Panc1 (cell line): ENCODE data around the gene TCF3. TPM values are rescaled to one million over a fixed set of nuclear protein-coding genes. Genes with fewer than 3 reads are reported as not detected.

ENCODE experiments used
- ATAC-seq: fragments of 200-7000 bp; cut with Tn5 transposase; 2 replicates; pipeline ENCODE4 v1.9.1; 2020; ENCODE audit warnings: mild to moderate bottlenecking, moderate library complexity
- BruUV-seq: library from RNA; stranded (reverse); fragments of 400-500 nt; replicated peaks from 2 replicates; lab custom pipeline; 2021; lab: Mats Ljungman, UMichigan
- CTCF ChIA-PET: fragments of 300-600 bp; sonication (Branson Sonifier 250); formaldehyde crosslinking; loops from one replicate; lab custom pipeline; 2022; ENCODE audit warnings: antibody characterized with exemption; lab: Charles Lee
- POLR2A ChIA-PET: fragments of 300-600 bp; sonication (Branson Sonifier 250); formaldehyde crosslinking; loops from one replicate; lab custom pipeline; 2022; ENCODE audit warnings: antibody characterized with exemption; lab: Charles Lee
- DNase-seq: peaks from one replicate; pipeline ENCODE4 v3.0.0-alpha.2; 2010; ENCODE audit warnings: low read depth, low spot score
- H3K27ac ChIP-seq: 2 replicates; pipeline ENCODE4 v1.5.1; 2011; ENCODE audit warnings: mild to moderate bottlenecking, low read length, inconsistent platforms
- H3K27me3 ChIP-seq: fragments of 200-500 bp; sonication (Bioruptor generic); 2 replicates; pipeline ENCODE4 v1.6.0; 2014; ENCODE audit warnings: low read length, inconsistent platforms; ENCODE audit not compliant: control insufficient read depth, insufficient read depth
- H3K36me3 ChIP-seq: fragments of 200-500 bp; sonication (Bioruptor generic); 2 replicates; pipeline ENCODE4 v1.5.1; 2014; ENCODE audit warnings: inconsistent platforms, mild to moderate bottlenecking, low read length, moderate library complexity; ENCODE audit not compliant: control insufficient read depth, insufficient read depth
- H3K4me1 ChIP-seq: 2 replicates; pipeline ENCODE4 v1.5.1; 2011; ENCODE audit warnings: inconsistent platforms, mild to moderate bottlenecking, low read length, moderate library complexity; ENCODE audit not compliant: control insufficient read depth, insufficient read depth
- H3K4me3 ChIP-seq, 2 experiments: 2 replicates each; pipeline ENCODE4 v1.5.1; 2011 to 2012; ENCODE audit warnings: low read depth in 2 of 2, low read length in 2 of 2, mild to moderate bottlenecking in 2 of 2, inconsistent platforms in 1 of 2, moderate library complexity in 1 of 2
- H3K9me3 ChIP-seq: fragments of 200-500 bp; sonication (Bioruptor generic); 2 replicates; pipeline ENCODE4 v1.5.1; 2014; ENCODE audit warnings: low read depth, mild to moderate bottlenecking, inconsistent platforms, low read length, moderate library complexity; ENCODE audit not compliant: control insufficient read depth, insufficient read depth
- POLR2AphosphoS5 ChIP-seq: IDR thresholded peaks from 2 replicates; pipeline ENCODE4 v1.6.1; 2012; ENCODE audit warnings: mild to moderate bottlenecking, low read depth, low read length, moderate library complexity
- SIN3A ChIP-seq: IDR thresholded peaks from 2 replicates; pipeline ENCODE4 v1.6.1; 2012; ENCODE audit warnings: low read depth, mild to moderate bottlenecking, low read length, moderate library complexity, borderline replicate concordance; ENCODE audit not compliant: insufficient read depth
- TCF7L2 ChIP-seq: IDR thresholded peaks from 2 replicates; pipeline ENCODE4 v1.6.1; 2011; ENCODE audit warnings: mild to moderate bottlenecking, low read depth, low read length, inconsistent platforms
- in situ Hi-C: cut with HindIII; loops from 2 replicates; pipeline ENCODE4 v1.10.0; 2016; ENCODE audit warnings: low sequenced_read_pairs, low pct_unique_long_range_greater_than_20kb
- intact Hi-C: fragments of 100-400 bp; cut with micrococcal nuclease; formaldehyde crosslinking; loops from one replicate; pipeline ENCODE4 v1.10.0; 2022; ENCODE audit not compliant: unreplicated experiment
- total RNA-seq: library from RNA; stranded (reverse); gene quantifications from one replicate; pipeline ENCODE4 v1.2.1, GENCODE V29; 2021; ENCODE audit not compliant: unreplicated experiment
- TF ChIP-seq, protein P1 (sequence below): fragments of 450-650 bp; IDR thresholded peaks from 2 replicates; pipeline ENCODE4 v1.5.1; 2017; ENCODE audit warnings: mild to moderate bottlenecking
- TF ChIP-seq, protein P2 (sequence below), 2 experiments: IDR thresholded peaks; 2 replicates each; pipeline ENCODE4 v1.6.1; 2011 to 2012; ENCODE audit warnings: low read depth in 2 of 2, control low read depth in 1 of 2, low read length in 1 of 2, mild to moderate bottlenecking in 1 of 2, moderate library complexity in 1 of 2; ENCODE audit not compliant: insufficient read depth in 1 of 2

TCF3 gene
- total RNA-seq, 1 experiment from 2014 or later: 175 TPM

DNA sequence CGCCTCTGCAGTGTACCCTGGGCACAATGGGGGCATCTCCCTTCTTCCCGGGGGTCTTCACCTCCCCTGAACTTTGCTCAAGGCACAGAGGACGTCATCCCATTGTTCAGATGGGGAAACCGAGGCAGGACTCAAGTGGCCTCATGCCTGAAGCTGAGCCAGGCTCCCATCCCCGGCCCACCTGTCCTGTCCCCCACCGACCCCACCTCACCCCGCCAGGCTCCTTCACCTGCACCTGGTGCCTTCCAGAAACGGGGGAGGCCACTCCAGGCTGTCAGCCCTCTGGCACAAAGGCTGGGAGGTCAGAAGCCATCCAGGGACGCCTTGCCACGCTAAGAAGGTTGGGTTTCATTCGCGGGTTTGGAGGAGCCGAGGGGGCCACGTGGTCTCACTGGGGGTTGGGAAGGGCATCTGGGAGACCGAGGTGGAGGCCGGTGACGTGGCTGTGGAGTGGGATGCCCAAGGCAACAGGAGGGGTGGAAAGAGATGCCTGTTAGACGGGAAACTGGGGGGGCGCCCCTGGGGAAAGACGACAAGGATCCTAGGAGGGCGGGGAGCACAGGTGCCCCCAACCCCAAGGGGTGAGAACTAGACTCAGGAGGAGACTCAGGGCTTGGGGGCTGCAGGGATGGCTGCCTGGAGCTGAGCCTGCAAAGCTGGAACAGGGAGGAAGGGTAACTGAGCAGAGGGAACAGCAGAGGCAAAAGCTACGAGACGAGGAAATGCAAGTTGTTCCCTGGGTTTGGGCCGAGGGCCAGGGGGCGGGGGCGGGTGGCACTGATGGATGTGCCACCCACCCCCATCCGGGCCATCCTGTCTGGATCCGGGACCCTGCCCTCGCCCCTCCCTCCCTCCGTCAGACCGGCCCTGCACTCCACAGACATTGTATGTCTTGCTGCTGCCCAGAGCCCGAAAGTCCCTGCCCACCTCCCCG is 6.0 kb upstream of the TCF3 start:
- BruUV-seq: no TSS peak
- ATAC-seq (no peak), DNase-seq (no peak)
- H3K27ac ChIP-seq: no peak overlapping the region
- H3K36me3 ChIP-seq: no peaks in the 10 kb centered on the region
- TF ChIP-seq POLR2AphosphoS5 (no peak), TCF7L2 (no peak), SIN3A (no peak)
- TF ChIP-seq, protein P1, sequence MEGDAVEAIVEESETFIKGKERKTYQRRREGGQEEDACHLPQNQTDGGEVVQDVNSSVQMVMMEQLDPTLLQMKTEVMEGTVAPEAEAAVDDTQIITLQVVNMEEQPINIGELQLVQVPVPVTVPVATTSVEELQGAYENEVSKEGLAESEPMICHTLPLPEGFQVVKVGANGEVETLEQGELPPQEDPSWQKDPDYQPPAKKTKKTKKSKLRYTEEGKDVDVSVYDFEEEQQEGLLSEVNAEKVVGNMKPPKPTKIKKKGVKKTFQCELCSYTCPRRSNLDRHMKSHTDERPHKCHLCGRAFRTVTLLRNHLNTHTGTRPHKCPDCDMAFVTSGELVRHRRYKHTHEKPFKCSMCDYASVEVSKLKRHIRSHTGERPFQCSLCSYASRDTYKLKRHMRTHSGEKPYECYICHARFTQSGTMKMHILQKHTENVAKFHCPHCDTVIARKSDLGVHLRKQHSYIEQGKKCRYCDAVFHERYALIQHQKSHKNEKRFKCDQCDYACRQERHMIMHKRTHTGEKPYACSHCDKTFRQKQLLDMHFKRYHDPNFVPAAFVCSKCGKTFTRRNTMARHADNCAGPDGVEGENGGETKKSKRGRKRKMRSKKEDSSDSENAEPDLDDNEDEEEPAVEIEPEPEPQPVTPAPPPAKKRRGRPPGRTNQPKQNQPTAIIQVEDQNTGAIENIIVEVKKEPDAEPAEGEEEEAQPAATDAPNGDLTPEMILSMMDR: no peak
- TF ChIP-seq, protein P2, sequence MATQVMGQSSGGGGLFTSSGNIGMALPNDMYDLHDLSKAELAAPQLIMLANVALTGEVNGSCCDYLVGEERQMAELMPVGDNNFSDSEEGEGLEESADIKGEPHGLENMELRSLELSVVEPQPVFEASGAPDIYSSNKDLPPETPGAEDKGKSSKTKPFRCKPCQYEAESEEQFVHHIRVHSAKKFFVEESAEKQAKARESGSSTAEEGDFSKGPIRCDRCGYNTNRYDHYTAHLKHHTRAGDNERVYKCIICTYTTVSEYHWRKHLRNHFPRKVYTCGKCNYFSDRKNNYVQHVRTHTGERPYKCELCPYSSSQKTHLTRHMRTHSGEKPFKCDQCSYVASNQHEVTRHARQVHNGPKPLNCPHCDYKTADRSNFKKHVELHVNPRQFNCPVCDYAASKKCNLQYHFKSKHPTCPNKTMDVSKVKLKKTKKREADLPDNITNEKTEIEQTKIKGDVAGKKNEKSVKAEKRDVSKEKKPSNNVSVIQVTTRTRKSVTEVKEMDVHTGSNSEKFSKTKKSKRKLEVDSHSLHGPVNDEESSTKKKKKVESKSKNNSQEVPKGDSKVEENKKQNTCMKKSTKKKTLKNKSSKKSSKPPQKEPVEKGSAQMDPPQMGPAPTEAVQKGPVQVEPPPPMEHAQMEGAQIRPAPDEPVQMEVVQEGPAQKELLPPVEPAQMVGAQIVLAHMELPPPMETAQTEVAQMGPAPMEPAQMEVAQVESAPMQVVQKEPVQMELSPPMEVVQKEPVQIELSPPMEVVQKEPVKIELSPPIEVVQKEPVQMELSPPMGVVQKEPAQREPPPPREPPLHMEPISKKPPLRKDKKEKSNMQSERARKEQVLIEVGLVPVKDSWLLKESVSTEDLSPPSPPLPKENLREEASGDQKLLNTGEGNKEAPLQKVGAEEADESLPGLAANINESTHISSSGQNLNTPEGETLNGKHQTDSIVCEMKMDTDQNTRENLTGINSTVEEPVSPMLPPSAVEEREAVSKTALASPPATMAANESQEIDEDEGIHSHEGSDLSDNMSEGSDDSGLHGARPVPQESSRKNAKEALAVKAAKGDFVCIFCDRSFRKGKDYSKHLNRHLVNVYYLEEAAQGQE (IDR thresholded peaks at IDR 0.05; ENCODE audit: insufficient read depth in 1 of 2, low read depth in 2 of 2, low read length in 1 of 2): no peak
- ChIA-PET CTCF (no interaction called here), POLR2A (no interaction called here)
- H3K27me3 ChIP-seq: no peaks in the 10 kb centered on the region
- H3K4me1 ChIP-seq: peaks cover 4% of the 10 kb centered on the region; the same call in 1 of the 2 replicates
- intact Hi-C loops (no loop called here), in situ Hi-C loops (no loop called here)
- H3K4me3 ChIP-seq: no peak overlapping the region
- H3K9me3 ChIP-seq: no peaks in the 10 kb centered on the region

DNA sequence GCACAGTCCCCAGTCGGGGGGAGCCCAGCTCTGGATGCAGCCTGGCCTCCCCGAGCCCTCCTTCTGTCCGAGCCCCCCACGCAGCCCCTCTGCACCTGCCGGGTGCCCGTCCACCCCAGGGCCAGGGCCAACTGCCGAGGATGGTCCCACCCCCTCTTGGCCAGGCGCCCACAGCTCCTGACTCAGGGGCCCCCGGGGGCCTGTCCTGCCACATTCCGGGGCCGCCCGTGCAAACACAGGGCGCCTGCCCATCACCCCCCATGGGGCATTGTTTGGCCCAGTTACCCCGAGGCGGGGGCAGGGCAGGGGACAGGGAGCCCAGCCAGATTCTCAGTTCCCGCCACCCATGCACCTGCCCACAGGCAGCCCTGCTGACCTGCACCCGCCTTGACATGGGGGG is 5.3 kb upstream of the TCF3 start:
- intact Hi-C loops: no loop called here
- peaks cover 4% of the 10 kb centered on the region; the same call in 1 of the 2 replicates for H3K4me1 ChIP-seq
- in situ Hi-C loops: no loop called here
- H3K9me3 ChIP-seq: no peaks in the 10 kb centered on the region
- H3K27ac ChIP-seq: no peak overlapping the region
- TF ChIP-seq, protein P1: no peak
- TF ChIP-seq SIN3A (no peak), POLR2AphosphoS5 (no peak), TCF7L2 (no peak)
- TF ChIP-seq, protein P2 (IDR thresholded peaks at IDR 0.05; ENCODE audit: insufficient read depth in 1 of 2, low read depth in 2 of 2, low read length in 1 of 2): no peak
- ChIA-PET CTCF (no interaction called here), POLR2A (no interaction called here)
- BruUV-seq: no TSS peak
- H3K4me3 ChIP-seq: no peak overlapping the region
- H3K36me3 ChIP-seq: no peaks in the 10 kb centered on the region
- no peak for ATAC-seq
- no peak for DNase-seq
- H3K27me3 ChIP-seq: no peaks in the 10 kb centered on the region
